ENCODE measurements around the gene PCDHB11. TPM values are rescaled to one million over a fixed set of nuclear protein-coding genes. Genes with fewer than 3 reads are reported as not detected.
A peak's percentile ranks its signal among the peaks of the same experiment; 100 is the strongest.
"Not testable (repeated sequence)": the region's sequence is repeated elsewhere in the genome, so short reads cannot be mapped to it uniquely, and the experiment has no call there.

The PCDHB11 gene
- total RNA-seq, 1 donor from 2014 or later = 2.0 TPM

DNA sequence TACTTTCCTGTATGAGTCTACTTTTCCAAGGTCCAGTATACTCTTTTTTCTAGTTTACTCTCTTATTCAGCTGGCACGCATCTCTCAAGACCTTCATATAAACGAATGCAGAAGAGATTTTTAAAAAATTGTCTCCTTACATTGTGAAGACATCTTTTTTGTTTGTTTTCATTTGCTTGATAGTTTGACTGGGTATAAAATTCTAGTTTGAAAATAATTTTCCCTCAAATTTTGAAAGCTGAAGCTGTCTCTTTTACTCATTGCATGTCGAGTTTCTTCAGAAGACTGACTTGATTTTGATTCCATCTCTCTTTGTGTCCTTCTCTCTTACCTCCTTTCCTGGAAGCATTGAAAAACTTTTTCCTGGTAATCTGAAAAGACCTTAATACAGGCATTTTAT is 3.1 kb upstream of the PCDHB11 start:
- TF ChIP-seq, protein P1, sequence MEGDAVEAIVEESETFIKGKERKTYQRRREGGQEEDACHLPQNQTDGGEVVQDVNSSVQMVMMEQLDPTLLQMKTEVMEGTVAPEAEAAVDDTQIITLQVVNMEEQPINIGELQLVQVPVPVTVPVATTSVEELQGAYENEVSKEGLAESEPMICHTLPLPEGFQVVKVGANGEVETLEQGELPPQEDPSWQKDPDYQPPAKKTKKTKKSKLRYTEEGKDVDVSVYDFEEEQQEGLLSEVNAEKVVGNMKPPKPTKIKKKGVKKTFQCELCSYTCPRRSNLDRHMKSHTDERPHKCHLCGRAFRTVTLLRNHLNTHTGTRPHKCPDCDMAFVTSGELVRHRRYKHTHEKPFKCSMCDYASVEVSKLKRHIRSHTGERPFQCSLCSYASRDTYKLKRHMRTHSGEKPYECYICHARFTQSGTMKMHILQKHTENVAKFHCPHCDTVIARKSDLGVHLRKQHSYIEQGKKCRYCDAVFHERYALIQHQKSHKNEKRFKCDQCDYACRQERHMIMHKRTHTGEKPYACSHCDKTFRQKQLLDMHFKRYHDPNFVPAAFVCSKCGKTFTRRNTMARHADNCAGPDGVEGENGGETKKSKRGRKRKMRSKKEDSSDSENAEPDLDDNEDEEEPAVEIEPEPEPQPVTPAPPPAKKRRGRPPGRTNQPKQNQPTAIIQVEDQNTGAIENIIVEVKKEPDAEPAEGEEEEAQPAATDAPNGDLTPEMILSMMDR (conservative IDR thresholded peaks at IDR 0.05) = no peak
- Mint-ChIP-seq H3K9me3 (peaks cover 4% of the 10 kb centered on the region), H3K4me3 (no peak overlapping the region), H3K36me3 (peaks cover 4% of the 10 kb centered on the region), H3K27me3 (no peaks in the 10 kb centered on the region), H3K27ac (no peak overlapping the region), H3K4me1 (ENCODE audit: unreplicated experiment) (no peaks in the 10 kb centered on the region)
- DNase-seq (ENCODE audit: extremely low spot score, unreplicated experiment) = no peak

DNA sequence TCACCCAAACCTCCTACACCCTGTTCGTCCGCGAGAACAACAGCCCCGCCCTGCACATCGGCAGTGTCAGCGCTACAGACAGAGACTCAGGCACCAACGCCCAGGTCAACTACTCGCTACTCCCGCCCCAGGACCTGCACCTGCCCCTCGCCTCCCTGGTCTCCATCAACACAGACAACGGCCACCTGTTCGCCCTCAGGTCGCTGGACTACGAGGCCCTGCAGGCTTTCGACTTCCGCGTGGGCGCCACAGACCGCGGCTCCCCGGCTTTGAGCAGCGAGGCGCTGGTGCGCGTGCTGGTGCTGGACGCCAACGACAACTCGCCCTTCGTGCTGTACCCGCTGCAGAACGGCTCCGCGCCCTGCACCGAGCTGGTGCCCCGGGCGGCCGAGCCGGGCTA is 1.7 kb downstream of the PCDHB11 start:
- not testable (repeated sequence) for H3K4me1 Mint-ChIP-seq (ENCODE audit: unreplicated experiment); H3K4me3 Mint-ChIP-seq; H3K27me3 Mint-ChIP-seq; H3K9me3 Mint-ChIP-seq; DNase-seq (ENCODE audit: extremely low spot score, unreplicated experiment); H3K27ac Mint-ChIP-seq; H3K36me3 Mint-ChIP-seq

DNA sequence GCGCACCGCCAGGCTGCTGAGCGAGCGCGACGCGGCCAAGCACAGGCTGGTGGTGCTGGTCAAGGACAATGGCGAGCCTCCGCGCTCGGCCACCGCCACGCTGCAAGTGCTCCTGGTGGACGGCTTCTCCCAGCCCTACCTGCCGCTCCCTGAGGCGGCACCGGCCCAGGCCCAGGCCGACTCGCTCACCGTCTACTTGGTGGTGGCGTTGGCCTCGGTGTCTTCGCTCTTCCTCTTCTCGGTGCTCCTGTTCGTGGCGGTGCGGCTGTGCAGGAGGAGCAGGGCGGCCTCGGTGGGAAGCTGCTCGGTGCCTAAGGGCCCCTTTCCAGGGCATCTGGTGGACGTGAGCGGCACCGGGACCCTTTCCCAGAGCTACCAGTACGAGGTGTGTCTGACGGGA is 2.2 kb downstream of the PCDHB11 start:
- not testable (repeated sequence) for DNase-seq (ENCODE audit: extremely low spot score, unreplicated experiment); H3K4me3 Mint-ChIP-seq; H3K4me1 Mint-ChIP-seq (ENCODE audit: unreplicated experiment); H3K36me3 Mint-ChIP-seq; H3K27ac Mint-ChIP-seq; H3K27me3 Mint-ChIP-seq; H3K9me3 Mint-ChIP-seq

DNA sequence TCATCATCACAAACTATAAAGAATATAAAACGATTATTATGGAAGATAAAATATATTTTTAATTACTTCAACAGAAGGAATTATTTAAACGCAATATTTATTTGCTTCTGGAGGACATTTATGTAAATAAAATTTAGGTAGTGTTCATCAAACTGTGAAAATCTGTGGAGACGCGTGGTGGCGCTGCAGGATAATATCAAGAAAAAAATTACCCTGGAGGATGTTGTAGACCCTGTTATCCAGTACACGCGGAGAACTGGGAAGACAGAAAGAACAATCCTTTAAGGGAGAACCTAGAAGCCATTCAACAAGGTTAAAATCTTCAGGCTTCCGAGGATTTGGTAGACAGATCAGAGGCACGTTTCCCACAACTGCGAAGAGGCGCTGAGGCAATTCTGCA is 9.1 kb downstream of the PCDHB11 start, which contains the start of gene PCDHB12:
PCDHB12 (plus strand) TSS at position 242 of the 400 bp plus-strand sequence. CDS start 189 bp downstream, outside the sequence.
- no peak within 1 kb of the TSS for H3K27ac Mint-ChIP-seq
- H3K4me1 Mint-ChIP-seq (ENCODE audit: unreplicated experiment) = no peaks in the 10 kb centered on the region
- peak within 1 kb of the TSS; percentile 80 for H3K4me3 Mint-ChIP-seq
- H3K27me3 Mint-ChIP-seq = no peaks in the 10 kb centered on the region
- peaks cover under 1% of the 10 kb centered on the region for H3K9me3 Mint-ChIP-seq
- H3K36me3 Mint-ChIP-seq = no peaks in the 10 kb centered on the region
- DNase-seq (ENCODE audit: extremely low spot score, unreplicated experiment) = no peak
- TF ChIP-seq, protein P1 (conservative IDR thresholded peaks at IDR 0.05) = peak; percentile 45

- H3K36me3 Mint-ChIP-seq; H3K27me3 Mint-ChIP-seq; H3K9me3 Mint-ChIP-seq; H3K27ac Mint-ChIP-seq; DNase-seq (ENCODE audit: extremely low spot score, unreplicated experiment); H3K4me3 Mint-ChIP-seq; H3K4me1 Mint-ChIP-seq (ENCODE audit: unreplicated experiment): not testable (repeated sequence)
Measured at GRCh38 chr5:141210281-141210680, 10.9 kb downstream of the PCDHB11 start.

- not testable (repeated sequence) for H3K27ac Mint-ChIP-seq; H3K36me3 Mint-ChIP-seq; H3K9me3 Mint-ChIP-seq; H3K27me3 Mint-ChIP-seq; DNase-seq (ENCODE audit: extremely low spot score, unreplicated experiment); H3K4me1 Mint-ChIP-seq (ENCODE audit: unreplicated experiment); H3K4me3 Mint-ChIP-seq
Measured at GRCh38 chr5:141210849-141211248, 11.4 kb downstream of the PCDHB11 start.

GRCh38 chr5:141213656-141214339 is 14.4 kb downstream of the PCDHB11 start, which contains the start of gene PCDHB13:
PCDHB13 (plus strand) TSS chr5:141213919; CDS start chr5:141214124, 205 bp downstream.
- H3K9me3 Mint-ChIP-seq; H3K27ac Mint-ChIP-seq; H3K4me1 Mint-ChIP-seq (ENCODE audit: unreplicated experiment); H3K27me3 Mint-ChIP-seq; H3K36me3 Mint-ChIP-seq; DNase-seq (ENCODE audit: extremely low spot score, unreplicated experiment): not testable (repeated sequence)
- peak within 1 kb of the TSS; percentile 78 for H3K4me3 Mint-ChIP-seq
- TF ChIP-seq, protein P1 (conservative IDR thresholded peaks at IDR 0.05) = peak; percentile 48

DNA sequence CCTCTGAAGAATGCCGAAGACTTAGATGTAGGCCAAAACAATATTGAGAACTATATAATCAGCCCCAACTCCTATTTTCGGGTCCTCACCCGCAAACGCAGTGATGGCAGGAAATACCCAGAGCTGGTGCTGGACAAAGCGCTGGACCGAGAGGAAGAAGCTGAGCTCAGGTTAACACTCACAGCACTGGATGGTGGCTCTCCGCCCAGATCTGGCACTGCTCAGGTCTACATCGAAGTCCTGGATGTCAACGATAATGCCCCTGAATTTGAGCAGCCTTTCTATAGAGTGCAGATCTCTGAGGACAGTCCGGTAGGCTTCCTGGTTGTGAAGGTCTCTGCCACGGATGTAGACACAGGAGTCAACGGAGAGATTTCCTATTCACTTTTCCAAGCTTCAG is 15.2 kb downstream of the PCDHB11 start:
- not testable (repeated sequence) for H3K4me3 Mint-ChIP-seq; H3K36me3 Mint-ChIP-seq; DNase-seq (ENCODE audit: extremely low spot score, unreplicated experiment); H3K9me3 Mint-ChIP-seq; H3K27me3 Mint-ChIP-seq; H3K27ac Mint-ChIP-seq; H3K4me1 Mint-ChIP-seq (ENCODE audit: unreplicated experiment)

DNA sequence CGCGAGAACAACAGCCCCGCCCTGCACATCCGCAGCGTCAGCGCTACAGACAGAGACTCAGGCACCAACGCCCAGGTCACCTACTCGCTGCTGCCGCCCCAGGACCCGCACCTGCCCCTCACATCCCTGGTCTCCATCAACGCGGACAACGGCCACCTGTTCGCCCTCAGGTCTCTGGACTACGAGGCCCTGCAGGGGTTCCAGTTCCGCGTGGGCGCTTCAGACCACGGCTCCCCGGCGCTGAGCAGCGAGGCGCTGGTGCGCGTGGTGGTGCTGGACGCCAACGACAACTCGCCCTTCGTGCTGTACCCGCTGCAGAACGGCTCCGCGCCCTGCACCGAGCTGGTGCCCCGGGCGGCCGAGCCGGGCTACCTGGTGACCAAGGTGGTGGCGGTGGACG is 16.1 kb downstream of the PCDHB11 start:
- not testable (repeated sequence) for H3K4me3 Mint-ChIP-seq; DNase-seq (ENCODE audit: extremely low spot score, unreplicated experiment); H3K36me3 Mint-ChIP-seq; H3K27me3 Mint-ChIP-seq; H3K27ac Mint-ChIP-seq; H3K9me3 Mint-ChIP-seq; H3K4me1 Mint-ChIP-seq (ENCODE audit: unreplicated experiment)

GRCh38 chr5:141216035-141216434 is 16.6 kb downstream of the PCDHB11 start:
- H3K9me3 Mint-ChIP-seq; DNase-seq (ENCODE audit: extremely low spot score, unreplicated experiment); H3K27me3 Mint-ChIP-seq; H3K4me1 Mint-ChIP-seq (ENCODE audit: unreplicated experiment); H3K36me3 Mint-ChIP-seq; H3K27ac Mint-ChIP-seq; H3K4me3 Mint-ChIP-seq: not testable (repeated sequence)
